GM18867 (cell line): Measurements from ENCODE around the gene PDE11A.
"Not testable (repeated sequence)": the region's sequence is repeated elsewhere in the genome, so short reads cannot be mapped to it uniquely, and the experiment has no call there.

Source experiments
- ATAC-seq: cut with Tn5 transposase; IDR thresholded peaks from one replicate; pipeline ENCODE4 v1.9.1; 2021; ENCODE audit warnings: mild to moderate bottlenecking, moderate library complexity; ENCODE audit not compliant: unreplicated experiment

The PDE11A gene

GRCh38 chr2:177830881-177831386 is 241.6 kb downstream of the PDE11A start:
- ATAC-seq = no peak

GRCh38 chr2:177828557-177828956 is 244.0 kb downstream of the PDE11A start:
- ATAC-seq = no peak

GRCh38 chr2:177826897-177827296 is 245.7 kb downstream of the PDE11A start:
- ATAC-seq = no peak

- no peak for ATAC-seq
Observed at GRCh38 chr2:177822941-177823340, 249.6 kb downstream of the PDE11A start.

GRCh38 chr2:177818412-177818811 is 254.2 kb downstream of the PDE11A start:
- ATAC-seq = no peak

GRCh38 chr2:177817300-177817699 is 255.3 kb downstream of the PDE11A start:
- ATAC-seq = no peak

- ATAC-seq = no peak
Observed at GRCh38 chr2:177816766-177817165, 255.8 kb downstream of the PDE11A start.

- ATAC-seq = no peak
Observed at GRCh38 chr2:177812713-177813396, 259.7 kb downstream of the PDE11A start.

GRCh38 chr2:177810906-177811305 is 261.7 kb downstream of the PDE11A start:
- no peak for ATAC-seq

GRCh38 chr2:177808984-177809809 is 263.4 kb downstream of the PDE11A start:
- ATAC-seq = no peak

- no peak for ATAC-seq
Observed at GRCh38 chr2:177806025-177806424, 266.6 kb downstream of the PDE11A start.

GRCh38 chr2:177799531-177799930 is 273.0 kb downstream of the PDE11A start:
- ATAC-seq = peak; percentile 68

GRCh38 chr2:177797808-177798207 is 274.8 kb downstream of the PDE11A start:
- no peak for ATAC-seq

- no peak for ATAC-seq
Observed at GRCh38 chr2:177796654-177797415, 275.7 kb downstream of the PDE11A start.

GRCh38 chr2:177796011-177796410 is 276.6 kb downstream of the PDE11A start:
- no peak for ATAC-seq

GRCh38 chr2:177785143-177785542 is 287.4 kb downstream of the PDE11A start:
- ATAC-seq = not testable (repeated sequence)

GRCh38 chr2:177784745-177785067 is 287.9 kb downstream of the PDE11A start:
- ATAC-seq = no peak

GRCh38 chr2:177783835-177784744 is 288.5 kb downstream of the PDE11A start:
- peak; percentile 98 for ATAC-seq

GRCh38 chr2:177783091-177783490 is 289.5 kb downstream of the PDE11A start:
- no peak for ATAC-seq

GRCh38 chr2:177782613-177783012 is 290.0 kb downstream of the PDE11A start:
- ATAC-seq = no peak
